Measurements from ENCODE around the gene KY. TPM values are rescaled to one million over a fixed set of nuclear protein-coding genes. Genes with fewer than 3 reads are reported as not detected.

The KY gene, protein sequence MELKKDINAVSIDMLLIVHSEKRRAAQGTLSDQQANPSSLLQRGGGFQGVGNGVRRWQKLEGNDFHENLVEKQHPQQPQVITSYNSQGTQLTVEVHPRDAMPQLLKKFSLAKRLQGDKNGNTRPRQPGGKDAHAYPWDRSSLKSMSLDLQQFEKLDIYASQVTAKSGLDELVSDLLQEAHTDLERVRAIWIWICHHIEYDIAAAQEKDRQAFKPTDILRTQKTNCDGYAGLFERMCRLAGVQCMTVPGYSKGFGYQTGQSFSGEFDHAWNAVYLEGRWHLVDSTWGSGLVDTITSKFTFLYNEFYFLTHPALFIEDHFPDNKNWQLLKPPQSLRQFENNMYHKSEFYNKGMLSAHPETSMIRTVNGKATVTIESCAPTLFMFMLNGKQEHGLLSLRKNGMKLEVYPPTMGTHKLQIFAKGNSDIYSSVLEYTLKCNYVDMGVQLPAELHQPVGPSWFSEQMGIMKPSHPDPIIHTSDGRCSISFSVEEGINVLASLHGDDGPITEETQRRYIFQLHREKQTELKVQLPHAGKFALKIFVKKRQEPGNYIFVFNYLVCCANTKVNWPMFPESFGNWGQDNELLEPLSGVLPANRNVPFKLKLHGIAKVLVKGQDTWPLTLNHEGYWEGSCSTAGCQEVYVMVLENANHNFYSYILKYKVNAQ
- polyA plus RNA-seq (ENCODE audit: insufficient read length in 10 of 10), result 10 to 100 TPM; 23.1 to 71.1 (median 49.3) TPM
- long read RNA-seq, donor 1, partial matches to known transcripts, result 0 of 2 reads
- long read RNA-seq, donor 1, other reads (novel, unspliced or antisense), result 0 of 2 reads
- long read RNA-seq, donor 2, partial matches to known transcripts, result 0 of 2 reads
- long read RNA-seq, donor 2, other reads (novel, unspliced or antisense), result 0 of 2 reads
- long read RNA-seq, donor 3, result 0 reads
- long read RNA-seq, donor 4, partial matches to known transcripts, result 0 of 6 reads
- long read RNA-seq, donor 4, other reads (novel, unspliced or antisense), result 0 of 6 reads
- long read RNA-seq, donor 5, partial matches to known transcripts, result 0 of 3 reads
- long read RNA-seq, donor 5, other reads (novel, unspliced or antisense), result 0 of 3 reads
- long read RNA-seq, donor 6, partial matches to known transcripts, result 0 of 3 reads
- long read RNA-seq, donor 6, other reads (novel, unspliced or antisense), result 0 of 3 reads
- long read RNA-seq, donor 7, partial matches to known transcripts, result 0 of 2 reads
- long read RNA-seq, donor 7, other reads (novel, unspliced or antisense), result 0 of 2 reads
- long read RNA-seq, donor 8, result 0 reads
- long read RNA-seq, donor 9, result 0 reads

DNA sequence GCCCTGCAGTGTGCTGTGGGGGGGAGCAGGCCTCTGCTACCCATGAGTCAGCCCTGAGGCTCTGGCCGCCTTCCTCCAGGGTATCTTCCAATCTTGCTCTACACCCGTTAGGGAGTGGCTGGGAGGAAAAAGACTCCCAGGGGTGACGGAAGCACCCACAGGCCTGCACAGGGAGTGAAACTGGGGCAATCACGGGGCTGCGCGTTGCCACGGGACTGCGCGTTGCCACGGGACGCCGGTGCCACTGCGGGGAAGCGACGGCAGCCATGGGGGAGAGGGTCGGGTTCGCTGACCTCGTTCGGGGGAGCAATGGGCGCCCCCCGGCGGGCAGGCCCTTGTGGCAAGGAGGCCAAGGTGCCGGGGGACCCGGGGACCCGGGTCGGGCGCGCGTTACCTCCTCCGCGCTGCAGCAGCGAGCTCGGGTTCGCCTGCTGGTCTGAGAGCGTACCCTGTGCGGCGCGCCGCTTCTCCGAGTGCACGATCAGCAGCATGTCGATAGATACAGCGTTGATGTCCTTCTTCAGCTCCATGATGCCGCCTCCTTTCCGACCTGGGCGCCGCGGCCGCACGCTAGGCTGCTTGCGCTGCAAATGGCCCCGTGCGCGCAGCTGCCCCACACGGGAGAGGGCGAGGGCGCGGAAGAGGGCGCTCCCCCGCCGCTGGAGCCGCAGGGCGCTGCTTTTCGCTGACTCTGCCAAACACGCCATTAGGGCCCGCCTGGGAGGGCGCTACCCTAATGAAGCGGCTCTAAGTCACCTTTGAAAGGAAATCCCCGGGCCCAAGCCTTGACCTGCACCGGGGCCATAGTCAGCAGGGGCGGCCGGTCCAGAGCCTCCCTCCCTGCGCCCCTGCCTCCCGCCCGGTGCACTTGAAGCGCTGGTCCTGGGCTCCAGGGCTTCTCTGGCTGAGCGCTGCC, at the start of gene KY:
Gene KY (minus strand): TSS at position 592 of the 916 bp plus-strand sequence. CDS start 62 bp downstream, at position 530.
- DNase-seq, result peak; percentile 48 to 77 (median 66)

DNA sequence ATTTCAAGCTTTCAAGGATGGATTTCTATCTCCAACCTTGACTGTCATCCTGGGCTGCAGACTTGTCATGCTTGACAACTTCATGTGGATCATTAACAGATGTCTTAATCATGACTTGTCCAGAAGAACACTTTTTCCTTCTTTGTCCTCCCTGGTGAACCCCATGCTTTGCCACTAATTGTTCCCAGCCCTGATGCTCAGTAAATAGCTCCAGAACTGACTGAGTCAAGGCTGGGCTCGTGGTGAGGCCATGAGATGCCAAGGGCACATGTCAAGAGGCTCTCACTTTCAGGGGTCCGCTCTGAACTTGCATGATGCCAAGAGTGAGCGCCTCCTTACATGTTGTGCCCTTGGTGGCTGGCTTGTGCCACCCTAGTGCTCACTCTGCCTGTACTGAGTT, 48.9 kb upstream of the KY start:
- DNase-seq, result no peak

DNA sequence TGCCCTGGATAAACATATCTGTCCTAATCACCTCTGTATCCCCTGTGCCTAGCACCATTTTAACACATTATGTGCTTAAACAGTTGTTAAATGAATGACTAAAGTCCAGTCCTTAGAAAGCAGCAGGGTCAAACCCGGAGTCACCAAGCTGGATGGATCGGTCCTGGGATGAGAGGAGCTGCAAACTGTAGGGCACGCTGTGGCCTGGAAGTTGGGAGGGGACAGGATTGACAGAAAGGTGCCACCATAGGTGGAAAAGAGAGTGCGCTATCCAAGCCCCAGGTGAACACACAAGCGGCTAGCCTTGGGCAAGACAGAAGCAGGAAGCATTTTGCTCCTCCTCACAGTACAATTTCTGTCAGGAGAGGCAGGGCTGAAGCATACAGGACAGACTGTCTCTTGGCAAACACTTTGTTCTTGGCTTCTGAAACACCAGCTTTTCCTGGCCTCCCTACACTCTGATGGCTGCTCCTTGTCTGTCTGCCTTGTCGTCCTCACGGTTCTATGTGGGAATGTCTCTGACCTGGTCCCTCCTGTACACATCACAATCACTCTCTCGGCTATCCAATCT, 48.4 kb upstream of the KY start:
- no peak for DNase-seq

DNA sequence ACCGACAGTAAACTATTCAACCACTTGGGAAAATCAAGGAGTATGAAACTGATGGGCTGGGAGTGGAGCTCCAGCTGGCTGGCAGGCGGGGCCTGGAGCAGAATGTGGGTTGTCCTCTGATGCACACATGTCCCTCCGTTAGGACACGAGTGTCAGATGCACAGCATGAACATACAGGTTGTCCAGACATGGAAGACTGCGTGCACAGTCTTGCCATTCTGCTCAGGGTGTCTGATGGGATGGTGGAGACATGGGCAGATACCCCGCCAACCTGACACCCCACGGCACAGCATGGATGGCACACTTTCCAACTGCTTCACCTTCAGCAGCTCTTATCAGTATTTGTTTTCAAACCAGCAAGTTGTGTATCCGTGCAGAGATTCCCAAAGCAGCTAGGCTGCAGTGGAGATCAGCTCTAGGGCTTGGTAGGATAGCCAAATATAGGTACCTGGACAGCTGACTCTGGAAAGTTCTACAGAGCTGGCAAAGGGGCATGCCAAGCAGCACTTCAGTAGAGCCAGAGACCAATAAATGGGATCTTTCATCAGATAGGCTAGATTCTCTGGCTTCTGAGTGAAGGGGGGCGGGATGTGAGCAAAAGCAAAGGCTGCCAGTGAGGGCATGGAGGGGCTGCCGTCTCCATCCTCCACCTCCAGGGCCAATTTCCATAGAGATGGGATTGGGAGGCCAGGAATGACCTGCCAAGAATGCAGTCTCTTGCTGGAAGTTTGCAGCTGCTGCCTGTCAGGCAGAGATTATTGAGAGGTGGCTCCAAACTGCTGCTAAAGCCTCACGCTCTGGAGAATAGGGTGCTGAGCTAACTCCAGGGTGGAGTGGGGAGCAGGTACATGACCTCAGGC, 47.2 kb upstream of the KY start:
- DNase-seq, result peak in 2 of 3 donors; percentile 50 to 59

DNA sequence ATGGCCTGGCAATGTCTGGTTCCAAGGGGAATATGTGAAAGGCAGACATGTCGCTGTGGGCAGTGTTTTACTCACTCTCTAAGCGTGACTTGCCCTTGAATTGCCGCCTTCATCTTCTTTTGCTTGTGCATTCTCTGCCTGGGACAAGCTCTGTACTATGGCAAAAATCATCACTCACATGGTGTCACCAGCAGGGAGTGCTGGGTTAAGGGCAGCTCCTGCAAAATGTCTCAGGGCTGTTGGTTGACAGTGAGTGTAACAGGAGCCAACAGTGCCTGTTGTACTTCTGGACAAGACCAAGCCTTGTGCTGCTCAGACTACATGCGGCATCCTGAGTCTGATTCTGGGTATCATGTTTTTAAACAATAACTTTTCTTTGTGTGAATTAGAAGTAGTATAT, 45.3 kb upstream of the KY start:
- no peak for DNase-seq

DNA sequence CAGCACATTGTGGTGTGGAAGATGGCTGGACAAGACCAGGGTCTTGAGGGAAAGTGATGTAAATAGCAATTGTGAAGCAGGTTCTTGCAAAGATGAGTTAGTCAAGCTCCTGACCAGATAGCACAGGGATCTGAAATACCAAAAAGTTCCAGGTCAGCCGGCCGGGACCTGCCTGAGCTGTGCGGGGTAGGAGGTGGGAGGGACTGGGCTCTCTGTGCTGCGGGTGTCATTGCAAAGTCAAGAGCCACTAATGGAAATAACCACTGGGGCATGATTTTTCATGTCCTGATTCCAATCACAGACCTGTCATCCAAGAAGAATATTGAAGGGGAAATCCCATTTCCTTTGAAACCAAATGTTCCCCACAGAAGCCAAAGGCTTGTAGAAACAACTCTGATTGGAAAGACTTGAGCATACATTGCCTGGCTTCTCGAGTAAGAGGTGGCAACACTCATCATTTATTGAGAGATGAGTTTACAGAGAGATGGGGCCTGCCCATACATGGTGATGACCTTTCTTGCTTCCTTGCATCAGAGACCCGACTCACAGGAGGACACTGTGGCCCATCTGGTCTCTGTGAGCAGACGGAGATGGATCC, 44.2 kb upstream of the KY start:
- no peak for DNase-seq

DNA sequence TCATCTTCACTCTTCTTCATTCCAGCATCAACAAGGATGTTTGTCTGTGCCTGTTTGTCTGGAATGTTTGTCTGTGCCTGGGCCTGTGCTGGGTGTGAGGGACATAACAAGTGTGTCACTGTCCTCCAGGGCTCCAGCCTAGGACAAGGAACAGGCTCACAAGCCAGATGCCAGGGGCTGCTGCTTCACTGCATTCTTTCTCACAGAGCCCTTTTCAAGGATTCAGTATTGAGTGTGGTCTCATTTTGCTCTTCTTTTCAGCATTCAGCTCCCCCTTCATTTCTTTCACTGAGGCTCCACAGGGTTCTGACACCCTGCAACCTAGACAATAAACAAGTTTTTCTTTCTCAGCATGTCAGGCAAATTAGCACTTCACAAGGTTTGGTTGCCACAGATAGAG, 43.6 kb upstream of the KY start:
- no peak for DNase-seq

DNA sequence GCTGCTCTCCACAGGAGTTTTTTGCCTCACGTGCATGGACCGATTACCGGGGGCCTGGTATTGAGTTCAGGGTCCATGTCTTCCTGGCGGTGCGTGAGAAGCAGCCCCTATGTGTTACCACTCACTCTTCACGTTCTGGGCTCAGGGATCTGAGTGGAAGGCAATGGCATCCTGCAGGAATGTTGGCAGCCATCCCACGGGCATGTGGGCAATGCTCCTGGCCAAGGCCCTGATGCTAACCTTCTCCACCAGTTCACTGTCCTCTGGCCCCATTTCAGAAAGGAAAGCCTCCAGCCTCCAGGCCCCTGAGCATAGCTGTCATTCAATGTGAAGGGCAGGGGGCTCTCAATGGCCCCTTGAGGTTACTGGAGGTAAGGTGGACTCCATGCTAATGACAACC, 43.0 kb upstream of the KY start:
- no peak for DNase-seq

DNA sequence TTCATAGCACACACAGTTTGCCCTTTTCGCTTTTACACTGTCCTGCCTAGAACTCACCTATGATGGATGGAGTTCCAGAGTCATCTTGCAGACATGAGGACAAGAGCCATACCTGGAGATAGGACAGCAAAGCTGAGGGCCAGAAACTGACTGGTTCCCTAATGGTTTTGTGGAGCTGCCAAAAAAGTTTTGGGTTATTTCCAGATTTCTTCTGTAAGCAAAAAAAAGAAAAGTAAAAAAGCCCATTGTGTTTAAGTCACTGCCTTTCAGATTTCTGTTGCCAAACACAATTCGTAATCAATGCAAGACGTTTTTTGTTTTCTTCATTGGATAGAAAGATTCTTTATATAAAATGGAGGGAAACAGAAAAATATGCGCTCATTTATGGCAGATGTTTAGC, 42.4 kb upstream of the KY start:
- DNase-seq, result no peak

DNA sequence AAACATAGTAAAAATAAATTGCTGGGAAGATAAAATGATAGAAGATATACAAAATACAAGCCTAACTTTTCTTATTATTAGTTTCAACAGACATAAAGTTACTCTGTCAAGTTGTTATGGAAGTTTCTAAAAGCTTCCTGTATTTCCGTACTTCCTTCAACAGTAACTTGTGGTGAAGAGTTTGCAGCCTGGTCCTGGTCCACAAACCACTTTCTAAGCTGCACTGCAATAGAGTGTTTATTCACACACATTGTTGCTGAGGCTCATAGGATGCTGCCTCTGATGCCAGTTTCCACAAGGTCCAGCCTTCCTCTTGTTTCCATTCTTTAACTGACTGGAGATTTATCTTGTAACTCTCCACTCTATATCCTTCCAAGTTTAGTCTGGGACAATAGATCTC, 39.4 kb upstream of the KY start:
- no peak for DNase-seq

DNA sequence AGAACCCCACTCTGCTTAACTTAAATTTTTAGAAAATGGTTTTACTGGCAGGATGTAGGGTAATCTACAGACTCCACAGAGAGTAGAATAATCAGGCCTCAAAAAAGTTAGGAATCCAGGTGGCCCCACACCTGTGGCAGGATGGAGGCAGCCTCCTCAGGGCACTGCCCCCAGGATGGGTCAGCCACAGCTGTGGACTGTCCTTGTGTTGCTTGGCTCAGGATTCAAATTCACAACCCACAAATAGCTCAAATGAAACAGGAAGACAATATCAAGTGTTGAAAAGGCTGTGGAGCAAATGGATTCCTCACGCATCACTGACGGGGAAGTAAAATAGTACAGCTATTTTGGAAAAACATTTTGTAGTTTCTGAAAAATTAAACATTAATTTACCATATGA, 36.8 kb upstream of the KY start:
- DNase-seq, result no peak

DNA sequence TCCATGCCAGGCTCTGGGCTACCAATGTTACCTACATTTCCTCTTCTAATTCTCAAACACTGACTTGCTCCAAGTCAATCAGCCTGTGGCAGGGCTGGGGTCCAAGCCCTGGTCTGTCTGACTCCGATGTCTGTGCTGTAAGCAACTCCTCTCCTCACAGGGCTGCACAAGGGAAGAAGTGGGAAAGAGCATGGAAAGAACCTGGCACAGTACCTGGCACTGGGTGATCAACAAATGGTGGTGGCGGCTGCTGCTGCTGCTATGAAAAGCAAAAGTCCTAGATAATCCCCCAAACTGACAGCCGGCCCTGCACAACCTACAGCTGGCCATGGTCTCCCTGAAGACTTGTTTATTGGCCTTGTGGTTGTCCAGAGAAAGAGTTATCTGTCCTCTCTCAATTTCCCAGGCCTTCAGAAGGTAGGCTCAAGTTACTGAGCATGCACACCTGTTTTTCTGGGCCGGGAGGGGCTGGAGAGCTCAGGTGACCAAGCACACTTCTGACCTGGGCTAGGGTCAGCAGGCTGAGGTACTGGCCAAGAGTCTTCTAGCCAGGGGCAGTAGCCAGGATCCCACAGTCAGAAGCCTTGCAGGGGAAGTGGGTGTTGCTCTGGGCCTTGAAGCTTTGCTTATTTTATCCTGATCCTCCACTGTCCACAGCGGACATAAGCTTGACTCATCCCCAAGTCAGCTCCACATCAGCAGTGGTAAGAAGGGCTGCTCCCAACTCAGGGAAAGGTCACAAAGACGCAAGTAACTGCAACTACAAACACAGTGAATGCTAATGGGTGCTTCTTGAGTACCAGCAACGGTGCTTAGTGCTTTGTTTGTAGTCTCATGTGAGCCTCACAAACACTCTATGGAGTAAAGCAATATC, 35.3 kb upstream of the KY start:
- DNase-seq, result no peak

DNA sequence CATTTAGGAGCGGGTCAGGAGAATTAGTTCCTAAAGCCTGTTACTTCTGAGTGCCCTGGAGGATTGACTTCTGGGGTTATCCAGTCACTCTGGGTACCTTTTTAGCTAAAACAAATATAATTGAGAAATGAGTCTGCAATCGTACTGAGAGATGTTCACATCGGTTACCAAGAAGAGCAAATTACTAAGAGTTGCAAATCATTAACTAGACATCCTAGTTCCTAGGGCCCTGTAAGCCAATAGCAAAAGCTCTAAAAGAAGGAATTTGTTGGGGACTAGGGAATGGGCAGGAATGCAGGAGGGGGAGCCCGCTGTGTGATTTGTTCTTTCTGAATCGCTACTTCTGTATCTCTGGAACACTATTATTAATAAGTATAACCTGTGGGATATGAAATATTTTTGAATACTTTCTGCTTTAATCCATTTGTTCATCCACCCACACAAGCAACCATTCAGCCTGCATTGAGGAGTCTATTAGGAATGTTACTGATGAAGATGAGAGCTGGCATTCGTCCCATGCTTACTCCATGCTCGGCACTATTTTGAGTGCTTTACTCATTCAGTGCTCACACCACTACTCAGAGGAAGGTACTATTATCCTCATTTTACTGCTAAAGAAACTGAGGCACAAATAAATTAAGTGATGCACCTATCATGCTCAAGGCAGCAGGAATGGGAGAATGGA, 31.5 kb upstream of the KY start:
- DNase-seq, result no peak

DNA sequence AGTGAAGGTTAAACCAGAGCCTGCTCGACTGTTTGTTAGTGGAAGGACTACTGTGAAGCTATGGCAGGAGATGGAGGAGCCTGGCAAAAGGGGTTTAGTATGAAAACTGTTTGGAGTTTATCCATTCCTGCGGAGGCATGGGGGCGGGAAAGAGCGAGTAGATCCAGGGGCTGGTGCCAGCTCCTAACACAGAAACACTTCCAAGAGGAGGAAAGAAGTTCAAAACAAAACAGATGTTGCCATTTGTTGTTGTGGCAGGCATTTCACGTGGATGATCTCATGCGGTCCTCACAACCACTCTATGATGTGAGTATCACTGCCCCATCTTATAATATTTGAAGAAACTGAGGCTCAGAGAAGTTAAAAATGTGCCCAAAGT, 30.7 kb upstream of the KY start:
- no peak for DNase-seq

DNA sequence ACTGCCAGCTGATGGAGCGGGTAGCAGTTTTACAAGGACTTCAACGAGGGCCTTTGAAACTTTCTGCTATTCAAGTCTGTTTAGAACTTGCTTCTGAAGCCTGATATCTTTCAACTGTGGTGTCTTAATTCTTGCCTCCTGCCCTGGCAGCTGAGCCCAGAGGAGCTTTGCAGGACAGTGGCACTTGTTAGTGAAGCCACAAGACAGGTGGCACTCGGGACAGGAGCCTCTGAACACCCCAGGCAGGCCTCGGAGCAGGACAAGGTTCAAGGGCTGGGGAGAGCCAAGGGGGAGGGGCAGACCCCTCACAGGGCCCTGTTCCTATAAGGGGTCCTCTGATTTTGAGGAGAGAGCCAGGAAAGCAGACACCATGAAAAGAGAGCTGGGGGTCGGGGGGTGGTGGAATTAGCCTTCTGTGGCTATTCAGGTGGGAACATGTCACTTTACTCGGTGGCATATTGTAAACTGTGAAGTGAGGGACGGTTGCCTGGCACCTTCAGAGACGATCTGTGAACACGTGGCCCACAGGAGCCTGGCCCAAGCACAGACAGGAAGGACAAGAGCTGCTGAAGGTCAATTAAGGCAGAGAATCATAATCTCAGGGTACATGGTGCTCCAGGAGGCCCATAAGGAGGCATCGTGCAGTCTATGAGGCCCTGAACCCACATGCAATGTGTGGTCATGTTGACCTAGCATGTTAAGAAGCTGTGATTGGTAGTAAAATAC, 30.1 kb upstream of the KY start:
- DNase-seq, result no peak

DNA sequence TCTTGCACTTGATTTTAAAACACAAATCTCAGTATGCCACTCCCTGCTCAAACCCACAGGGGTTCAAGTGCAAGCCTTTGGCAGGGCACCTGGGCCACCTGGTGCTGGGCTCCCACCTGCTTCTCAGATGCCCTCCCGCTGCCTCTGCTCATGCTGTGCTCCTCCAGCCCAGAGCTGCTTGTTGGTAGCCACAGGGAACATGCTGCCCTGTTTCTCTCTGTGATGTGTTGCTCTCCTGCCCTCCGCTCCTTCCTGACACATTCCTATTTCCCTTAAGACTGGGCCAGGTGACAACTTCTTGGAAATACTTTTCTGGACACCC, 27.1 kb upstream of the KY start:
- no peak for DNase-seq
